Aorta (tissue), 5 donors: ENCODE measurements around the gene CYP2J2. TPM values are rescaled to one million over a fixed set of nuclear protein-coding genes. Genes with fewer than 3 reads are reported as not detected.
"Not testable (repeated sequence)": the region's sequence is repeated elsewhere in the genome, so short reads cannot be mapped to it uniquely, and the experiment has no call there.

Experiments
- ATAC-seq: fragments of 200-7000 bp; cut with Tn5 transposase; one replicate; pipeline ENCODE4 v1.9.1; 2022; ENCODE audit warnings: moderate library complexity; ENCODE audit not compliant: low FRiP score
- DNase-seq, 2 donors: peaks; one replicate each; pipeline ENCODE4 v3.0.0-alpha.2; 2020
- H3K27ac ChIP-seq, 2 donors: one replicate each; pipeline ENCODE4 v1.5.1; 2013; ENCODE audit warnings: low read length in 2 of 2, mild to moderate bottlenecking in 2 of 2, moderate library complexity in 2 of 2, control low read depth in 1 of 2, inconsistent platforms in 1 of 2, low read depth in 1 of 2
- H3K27me3 ChIP-seq, 2 donors: one replicate each; pipeline ENCODE4 v1.6.1; 2013; ENCODE audit warnings: control low read depth in 1 of 2, low read length in 1 of 2, mild to moderate bottlenecking in 1 of 2, moderate library complexity in 1 of 2; ENCODE audit not compliant: insufficient read depth in 2 of 2, control insufficient read depth in 1 of 2
- H3K36me3 ChIP-seq, 2 donors: one replicate each; pipeline ENCODE4 v1.6.1; 2013; ENCODE audit warnings: control low read depth in 1 of 2, low read length in 1 of 2, mild to moderate bottlenecking in 1 of 2; ENCODE audit not compliant: insufficient read depth in 2 of 2, control insufficient read depth in 1 of 2
- H3K4me1 ChIP-seq, 2 donors: one replicate each; pipeline ENCODE4 v1.6.1; 2013; ENCODE audit warnings: low read length in 2 of 2, control low read depth in 1 of 2, mild to moderate bottlenecking in 1 of 2, moderate library complexity in 1 of 2; ENCODE audit not compliant: insufficient read depth in 2 of 2, control insufficient read depth in 1 of 2
- H3K4me3 ChIP-seq, 2 donors: one replicate each; pipeline ENCODE4 v1.5.1; 2013; ENCODE audit warnings: low read length in 2 of 2, control low read depth in 1 of 2, mild to moderate bottlenecking in 1 of 2
- H3K9me3 ChIP-seq: one replicate; pipeline ENCODE4 v1.6.1; 2013; ENCODE audit warnings: mild to moderate bottlenecking, low read length; ENCODE audit not compliant: control insufficient read depth
- WGBS, 2 donors: extraction: QIAGEN DNeasy Blood & Tissue Kit; methylation state at CpG; one replicate each; pipeline ENCODE4 v1.1.7; 2013; 5-methylcytosine and 5-hydroxymethylcytosine counted together
- intact Hi-C, 2 donors: fragments of 100-400 bp; cut with DNase I; formaldehyde crosslinking; loops; one replicate each; pipeline versions ENCODE4 v1.14.2 to v1.15.0; 2022
- long read RNA-seq, 2 donors: library from polyadenylated mRNA; unstranded; transcript quantifications; one replicate each; pipeline ENCODE4 v2.0.0, GENCODE V29; 2020 to 2021
- polyA plus RNA-seq, 2 donors: library from polyadenylated mRNA; stranded (reverse); fragments of 200-250 nt; gene quantifications; one replicate each; pipeline ENCODE4 v1.2.3, GENCODE V29; 2013
- total RNA-seq, 2 donors: library from RNA; stranded (reverse); fragmentation: NEBNext Ultra II Directional; extraction: Animal tissue kit (Norgen Biotek cat#: 25700); gene quantifications; one replicate each; pipeline ENCODE4 v1.2.1, GENCODE V29; 2021
- donor health status: healthy with polysubstance abuse.
- donor health status: Bipolar disorder and iron deficiency.
- donor health status: DM: no; HTN: no; CAD: no.
- donor health status: DM: no; HTN: no; CAD: no.
- donor health status: DM: yes; HTN: yes; CAD: no.

CYP2J2 gene
- total RNA-seq (under 1 TPM; 0.16 to 0.24 TPM), polyA plus RNA-seq (1 to 10 TPM in 1 of 2 donors, under 1 TPM in 1; 0.51 to 1.5 TPM)
- long read RNA-seq, donor 1, result 0 reads
- long read RNA-seq, donor 2, result 0 reads

- peak within 1 kb of the TSS; percentile 0 to 72 for H3K4me3 ChIP-seq
- ATAC-seq, result peak; percentile 88
- peak; percentile 63 to 89 for DNase-seq
- WGBS, 2 donors, result 1 to 2% methylated on average over 42 of the region's 42 CpGs
- no peaks in the 10 kb centered on the region for H3K27me3 ChIP-seq
- peaks cover 2% of the 10 kb centered on the region for H3K9me3 ChIP-seq
- H3K27ac ChIP-seq, result no peak within 1 kb of the TSS
- intact Hi-C loops, result no loop called here
- no peaks in the 10 kb centered on the region for H3K4me1 ChIP-seq
- H3K36me3 ChIP-seq, result no peaks in the 10 kb centered on the region
Observed at GRCh38 chr1:59926381-59927123, at the start of gene CYP2J2. TSS of gene CYP2J2 (minus strand) at chr1:59926773. CDS start at chr1:59926746, 27 bp downstream.

- 96 to 100% methylated on average over 1 of the region's 1 CpG for WGBS, 2 donors
- DNase-seq (no peak), ATAC-seq (no peak)
- H3K4me3 ChIP-seq, result no peak overlapping the region
- intact Hi-C loops, result loop anchor here (5.0 to 10.0 kb wide), 2 partner anchors 154 to 1071 kb away; no protein-coding TSS in a partner anchor
- no peak overlapping the region for H3K27ac ChIP-seq
- H3K4me1 ChIP-seq, result no peaks in the 10 kb centered on the region
- H3K9me3 ChIP-seq, result no peaks in the 10 kb centered on the region
- H3K36me3 ChIP-seq, result no peaks in the 10 kb centered on the region
- no peaks in the 10 kb centered on the region for H3K27me3 ChIP-seq
Observed at GRCh38 chr1:59973719-59974118, 47.1 kb upstream of the CYP2J2 start.

GRCh38 chr1:59972216-59972927 lies 45.8 kb upstream of the CYP2J2 start:
- H3K36me3 ChIP-seq, result no peaks in the 10 kb centered on the region
- H3K27ac ChIP-seq, result no peak overlapping the region
- intact Hi-C loops, result loop anchor here (5.0 to 10.0 kb wide), 2 partner anchors 155 to 1072 kb away; no protein-coding TSS in a partner anchor
- DNase-seq (no peak), ATAC-seq (no peak)
- H3K4me1 ChIP-seq, result no peaks in the 10 kb centered on the region
- H3K4me3 ChIP-seq, result no peak overlapping the region
- 87 to 93% methylated on average over 20 of the region's 20 CpGs for whole genome bisulfite sequencing, 2 donors
- H3K9me3 ChIP-seq, result no peaks in the 10 kb centered on the region
- no peaks in the 10 kb centered on the region for H3K27me3 ChIP-seq

GRCh38 chr1:59971464-59971911 lies 44.9 kb upstream of the CYP2J2 start:
- Histone ChIP-seq H3K27me3 (no peaks in the 10 kb centered on the region), H3K4me1 (no peaks in the 10 kb centered on the region), H3K36me3 (no peaks in the 10 kb centered on the region), H3K9me3 (no peaks in the 10 kb centered on the region), H3K27ac (no peak overlapping the region), H3K4me3 (no peak overlapping the region)
- ATAC-seq (peak; percentile 87), DNase-seq (peak; percentile 78 to 91)
- 7 to 8% methylated on average over 19 of the region's 19 CpGs for WGBS, 2 donors
- intact Hi-C loops, result loop anchor here (2.0 to 10.0 kb wide), 3 partner anchors 156 to 1073 kb away; no protein-coding TSS in a partner anchor

GRCh38 chr1:59969542-59970175 lies 43.1 kb upstream of the CYP2J2 start:
- ATAC-seq, H3K4me3 ChIP-seq, H3K9me3 ChIP-seq, DNase-seq, H3K27ac ChIP-seq, H3K27me3 ChIP-seq, H3K4me1 ChIP-seq, H3K36me3 ChIP-seq: not testable (repeated sequence)
- intact Hi-C loops, result loop anchor here (2.0 to 10.0 kb wide), 3 partner anchors 158 to 1075 kb away; no protein-coding TSS in a partner anchor
- 97 to 98% methylated on average over 27 to 42 of the region's 42 CpGs for WGBS, 2 donors

GRCh38 chr1:59968746-59969145 lies 42.2 kb upstream of the CYP2J2 start:
- H3K4me3 ChIP-seq, intact Hi-C loops, H3K36me3 ChIP-seq, ATAC-seq, DNase-seq, H3K27me3 ChIP-seq, H3K9me3 ChIP-seq, H3K27ac ChIP-seq, H3K4me1 ChIP-seq: not testable (repeated sequence)
- WGBS, 2 donors, result 92 to 97% methylated on average over 15 to 17 of the region's 17 CpGs

- intact Hi-C loops, result no loop called here
- H3K27me3 ChIP-seq, result no peaks in the 10 kb centered on the region
- 91 to 97% methylated on average over 3 of the region's 3 CpGs for WGBS, 2 donors
- H3K9me3 ChIP-seq, result no peaks in the 10 kb centered on the region
- no peak for ATAC-seq
- H3K4me1 ChIP-seq, result no peaks in the 10 kb centered on the region
- no peak overlapping the region for H3K4me3 ChIP-seq
- H3K36me3 ChIP-seq, result no peaks in the 10 kb centered on the region
- no peak overlapping the region for H3K27ac ChIP-seq
- DNase-seq, result no peak
Observed at GRCh38 chr1:59967780-59968179, 41.2 kb upstream of the CYP2J2 start.

GRCh38 chr1:59967141-59967697 lies 40.6 kb upstream of the CYP2J2 start:
- Histone ChIP-seq H3K36me3 (no peaks in the 10 kb centered on the region), H3K27me3 (no peaks in the 10 kb centered on the region), H3K4me3 (no peak overlapping the region), H3K9me3 (no peaks in the 10 kb centered on the region), H3K4me1 (no peaks in the 10 kb centered on the region), H3K27ac (no peak overlapping the region)
- intact Hi-C loops, result no loop called here
- WGBS, 2 donors, result 15 to 19% methylated on average over 6 of the region's 6 CpGs
- DNase-seq (no peak), ATAC-seq (no peak)
